ENCODE data around the gene SUPV3L1.

The SUPV3L1 gene

GRCh38 chr10:69201045-69201444 is 21.0 kb downstream of the SUPV3L1 start:
- no peak for DNase-seq (ENCODE audit: low read depth)
- no peak overlapping the region for H3K4me3 ChIP-seq (ENCODE audit: low read depth, low read length)
- no peak for TF ChIP-seq CTCF (IDR thresholded peaks at IDR 0.05; ENCODE audit: low read depth, low read length, missing control alignments)

GRCh38 chr10:69202332-69202731 is 22.3 kb downstream of the SUPV3L1 start:
- TF ChIP-seq CTCF (IDR thresholded peaks at IDR 0.05; ENCODE audit: low read depth, low read length, missing control alignments), result no peak
- no peak overlapping the region for H3K4me3 ChIP-seq (ENCODE audit: low read depth, low read length)
- no peak for DNase-seq (ENCODE audit: low read depth)

- H3K4me3 ChIP-seq (ENCODE audit: low read depth, low read length), result no peak overlapping the region
- TF ChIP-seq CTCF (IDR thresholded peaks at IDR 0.05; ENCODE audit: low read depth, low read length, missing control alignments), result no peak
- no peak for DNase-seq (ENCODE audit: low read depth)
Measured at GRCh38 chr10:69208761-69209160, 28.7 kb downstream of the SUPV3L1 start.

- no peak for DNase-seq (ENCODE audit: low read depth)
- no peak overlapping the region for H3K4me3 ChIP-seq (ENCODE audit: low read depth, low read length)
- TF ChIP-seq CTCF (IDR thresholded peaks at IDR 0.05; ENCODE audit: low read depth, low read length, missing control alignments), result no peak
Measured at GRCh38 chr10:69209787-69210484, 29.9 kb downstream of the SUPV3L1 start.

GRCh38 chr10:69211104-69211503 is 31.1 kb downstream of the SUPV3L1 start:
- TF ChIP-seq CTCF (IDR thresholded peaks at IDR 0.05; ENCODE audit: low read depth, low read length, missing control alignments), result no peak
- H3K4me3 ChIP-seq (ENCODE audit: low read depth, low read length), result no peak overlapping the region
- no peak for DNase-seq (ENCODE audit: low read depth)

- no peak for DNase-seq (ENCODE audit: low read depth)
- no peak for TF ChIP-seq CTCF (IDR thresholded peaks at IDR 0.05; ENCODE audit: low read depth, low read length, missing control alignments)
- H3K4me3 ChIP-seq (ENCODE audit: low read depth, low read length), result no peak overlapping the region
Measured at GRCh38 chr10:69211524-69211923, 31.5 kb downstream of the SUPV3L1 start.
